ENCODE results near the gene VSX2.

VSX2 gene

GRCh38 chr14:74223016-74223415 lies 16.2 kb upstream of the VSX2 start:
- DNase-seq (ENCODE audit: low spot score): no peak

- DNase-seq (ENCODE audit: low spot score): no peak
These were observed 7.5 kb upstream of the VSX2 start for GRCh38 chr14:74231784-74232183.

DNA sequence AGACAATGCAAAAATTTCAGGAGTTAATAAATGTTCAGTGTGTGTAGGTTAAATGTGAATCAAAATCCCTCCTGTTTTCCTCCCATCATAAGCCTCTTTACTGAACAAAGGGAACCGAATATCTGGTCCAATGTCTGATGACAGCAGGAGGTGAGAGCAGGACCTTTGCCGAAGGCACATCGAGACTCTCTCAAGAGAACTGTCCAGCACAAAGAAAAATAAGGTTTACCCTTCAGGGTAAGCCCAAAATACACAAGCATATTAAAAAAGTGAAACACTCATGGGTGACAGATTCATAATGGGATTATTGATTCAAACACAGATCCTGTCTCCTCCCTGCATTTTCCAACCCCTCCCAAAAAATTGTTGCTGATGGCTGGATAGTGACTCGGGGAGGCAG lies 4.2 kb upstream of the VSX2 start:
- DNase-seq (ENCODE audit: low spot score): no peak

GRCh38 chr14:74237441-74237840 lies 1.8 kb upstream of the VSX2 start:
- no peak for DNase-seq (ENCODE audit: low spot score)

GRCh38 chr14:74239848-74240793 lies 872 bp downstream of the VSX2 start:
- DNase-seq (ENCODE audit: low spot score): peak; percentile 37

- peak; percentile 42 for DNase-seq (ENCODE audit: low spot score)
These were observed 1.8 kb downstream of the VSX2 start for GRCh38 chr14:74240794-74241651.

DNA sequence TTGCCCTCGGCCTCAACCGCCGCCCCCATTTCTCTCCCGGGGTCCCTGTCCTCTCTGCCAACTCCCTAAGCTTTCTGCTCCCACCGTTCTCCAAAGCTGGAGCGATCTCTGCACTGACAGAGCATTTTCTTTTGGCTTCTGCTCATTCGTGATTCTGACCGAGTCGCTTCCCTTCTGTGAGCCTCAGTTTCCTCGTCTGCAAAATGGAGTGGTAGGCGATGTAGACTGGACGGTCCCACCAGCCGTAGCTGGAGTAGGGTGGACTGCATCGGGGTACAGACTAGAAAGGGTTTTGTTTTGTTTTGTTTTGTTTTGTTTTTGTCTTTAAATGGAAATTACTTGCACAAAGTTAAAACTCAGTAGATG lies 2.4 kb downstream of the VSX2 start:
- no peak for DNase-seq (ENCODE audit: low spot score)

DNA sequence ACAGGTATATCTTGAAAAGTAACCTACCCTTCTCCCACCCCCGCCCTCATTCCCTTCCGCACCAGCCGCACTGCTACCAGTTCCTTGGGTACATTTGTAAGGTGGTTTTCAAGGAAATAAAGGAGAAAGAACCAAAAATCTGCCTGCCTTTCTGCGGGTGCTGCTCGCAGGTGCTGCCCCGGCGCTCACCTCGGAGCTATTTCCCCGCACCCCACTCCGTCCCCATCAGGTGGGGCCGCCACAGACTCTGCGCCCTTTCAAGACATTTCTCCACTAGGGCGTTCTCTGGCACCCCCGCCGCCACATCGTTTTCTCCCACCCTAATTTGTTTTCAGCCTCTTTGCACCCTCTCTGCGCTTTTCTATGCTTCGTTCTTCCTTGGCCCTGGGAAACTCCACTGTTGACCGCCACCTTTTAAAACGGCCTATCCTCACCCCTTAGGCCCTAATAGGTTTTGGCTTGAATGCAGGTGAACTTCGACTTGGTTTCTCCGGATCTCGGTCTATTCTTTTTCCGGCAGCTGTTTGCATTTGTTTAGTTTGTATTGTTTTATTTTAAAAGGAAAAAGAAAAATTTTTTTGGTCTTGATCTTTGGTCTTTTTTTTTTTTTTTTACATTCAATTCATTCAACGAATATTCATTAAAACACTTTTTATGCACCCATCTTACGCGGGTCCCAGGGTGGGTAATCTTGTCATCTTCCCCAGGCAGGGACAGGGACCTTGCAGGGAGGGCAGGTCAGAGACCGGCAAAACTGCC lies 3.0 kb downstream of the VSX2 start:
- no peak for DNase-seq (ENCODE audit: low spot score)

GRCh38 chr14:74242780-74243042 lies 3.5 kb downstream of the VSX2 start:
- DNase-seq (ENCODE audit: low spot score): no peak

DNA sequence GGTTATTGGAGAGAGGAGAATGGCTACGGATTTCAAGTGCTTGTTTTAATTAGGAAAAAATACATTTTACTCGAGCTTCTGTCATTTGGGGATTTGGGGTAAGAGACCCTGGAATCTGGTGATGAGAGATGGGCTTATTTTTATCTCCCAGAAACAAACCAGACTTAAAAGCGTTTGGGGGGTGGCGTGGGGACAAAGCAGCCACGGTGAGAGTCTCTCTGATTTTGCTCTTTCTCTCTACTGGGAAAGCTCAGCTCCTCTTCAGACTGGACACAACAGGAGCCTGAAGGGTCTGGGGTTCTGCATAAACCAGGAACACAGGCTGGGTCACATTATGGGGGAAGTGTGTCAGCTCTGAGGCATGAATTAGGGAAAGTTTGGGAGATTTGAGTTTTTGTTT lies 3.8 kb downstream of the VSX2 start:
- no peak for DNase-seq (ENCODE audit: low spot score)

GRCh38 chr14:74244115-74244514 lies 4.9 kb downstream of the VSX2 start:
- no peak for DNase-seq (ENCODE audit: low spot score)

GRCh38 chr14:74245292-74245691 lies 6.0 kb downstream of the VSX2 start:
- DNase-seq (ENCODE audit: low spot score): no peak

- no peak for DNase-seq (ENCODE audit: low spot score)
These were observed 7.3 kb downstream of the VSX2 start for GRCh38 chr14:74246542-74246941.

- no peak for DNase-seq (ENCODE audit: low spot score)
These were observed 8.8 kb downstream of the VSX2 start for GRCh38 chr14:74248017-74248416.

DNA sequence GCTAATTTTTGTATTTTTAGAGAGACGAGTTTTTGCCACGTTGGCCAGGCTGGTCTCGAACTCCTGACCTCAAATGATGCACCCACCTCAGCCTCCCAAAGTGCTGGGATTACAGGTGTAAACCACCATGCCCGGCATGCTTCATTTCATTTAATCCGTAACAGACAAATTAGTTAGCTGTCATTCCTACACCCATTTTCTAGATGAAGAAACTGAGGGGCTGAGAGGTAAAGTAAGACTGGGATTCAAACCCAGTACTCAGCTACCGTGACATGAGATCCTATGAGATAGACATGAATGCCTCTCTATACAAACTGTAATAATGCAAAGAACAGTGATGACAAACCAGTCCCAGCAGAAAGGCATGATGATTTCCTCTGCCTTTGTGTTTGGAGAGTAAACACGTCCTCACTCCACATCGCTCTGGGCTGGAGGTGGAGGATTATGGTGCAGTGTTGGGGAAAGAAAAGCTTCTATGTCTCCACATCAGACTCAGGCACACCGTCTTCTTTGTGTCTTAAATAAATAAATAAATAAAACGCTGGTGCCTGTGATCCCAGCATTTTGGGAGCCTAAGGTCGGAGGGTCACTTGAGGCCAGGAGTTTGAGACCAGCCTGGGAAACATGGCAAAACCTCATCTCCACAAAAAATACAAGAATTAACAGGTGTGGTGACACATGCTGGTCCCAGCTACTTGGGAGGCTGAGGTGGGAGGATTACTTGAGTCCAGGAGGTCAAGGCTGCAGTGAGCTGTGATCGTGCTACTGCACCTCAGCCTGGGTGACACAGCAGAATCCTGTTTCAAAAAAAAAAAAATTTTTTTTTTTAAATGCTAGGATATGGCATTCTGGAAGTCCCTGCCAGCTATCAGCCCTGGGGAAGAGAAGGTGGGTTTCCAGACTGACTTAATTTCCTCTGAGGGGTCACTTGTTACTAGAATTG lies 10.5 kb downstream of the VSX2 start:
- DNase-seq (ENCODE audit: low spot score): no peak

GRCh38 chr14:74255281-74255680 lies 16.0 kb downstream of the VSX2 start:
- no peak for DNase-seq (ENCODE audit: low spot score)

- peak; percentile 69 for DNase-seq (ENCODE audit: low spot score)
These were observed 18.1 kb downstream of the VSX2 start for GRCh38 chr14:74257078-74257940.

- DNase-seq (ENCODE audit: low spot score): no peak
These were observed 18.9 kb downstream of the VSX2 start for GRCh38 chr14:74257941-74258763.

DNA sequence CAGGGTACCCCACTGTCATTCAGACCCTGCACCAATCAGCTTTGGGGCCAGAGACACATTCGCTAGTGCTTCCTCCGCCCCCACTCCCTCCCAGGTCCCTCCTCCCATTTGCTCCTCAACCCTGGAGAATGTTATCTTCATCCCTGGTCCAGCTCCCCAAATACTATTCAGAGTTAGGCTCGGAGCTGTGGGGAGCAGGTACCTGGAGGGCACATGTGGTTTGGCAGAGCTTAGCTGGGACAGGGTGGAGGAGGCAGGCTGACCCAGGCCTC lies 19.5 kb downstream of the VSX2 start:
- DNase-seq (ENCODE audit: low spot score): no peak

- DNase-seq (ENCODE audit: low spot score): no peak
These were observed 20.3 kb downstream of the VSX2 start for GRCh38 chr14:74259513-74259912.

Measured in hepatic stellate cell (primary cell).